SKM-1 (cell line): ENCODE data around the gene RIPOR3.
A peak's percentile ranks its signal among the peaks of the same experiment; 100 is the strongest.

Experiments used
- DNase-seq: peaks from one replicate; lab custom pipeline; 2025; ENCODE audit not compliant: unreplicated experiment; lab: John Stamatoyannopoulos, UW

RIPOR3 gene

GRCh38 chr20:50594231-50594590 lies 97.1 kb downstream of the RIPOR3 start:
- DNase-seq: no peak

GRCh38 chr20:50593005-50593335 lies 98.4 kb downstream of the RIPOR3 start:
- no peak for DNase-seq

- no peak for DNase-seq
These were observed 98.9 kb downstream of the RIPOR3 start for GRCh38 chr20:50592282-50593004.

- DNase-seq: no peak
These were observed 100.0 kb downstream of the RIPOR3 start for GRCh38 chr20:50591233-50591852.

GRCh38 chr20:50590348-50590664 lies 101.0 kb downstream of the RIPOR3 start:
- DNase-seq: no peak

- no peak for DNase-seq
These were observed 101.6 kb downstream of the RIPOR3 start for GRCh38 chr20:50589548-50590347.

GRCh38 chr20:50588034-50588736 lies 103.2 kb downstream of the RIPOR3 start:
- DNase-seq: peak; percentile 59

- no peak for DNase-seq
These were observed 103.9 kb downstream of the RIPOR3 start for GRCh38 chr20:50587291-50587961.

- DNase-seq: no peak
These were observed 104.7 kb downstream of the RIPOR3 start for GRCh38 chr20:50586531-50587232.

GRCh38 chr20:50585678-50586077 lies 105.7 kb downstream of the RIPOR3 start:
- DNase-seq: no peak

GRCh38 chr20:50585214-50585613 lies 106.1 kb downstream of the RIPOR3 start:
- DNase-seq: no peak

- DNase-seq: no peak
These were observed 106.7 kb downstream of the RIPOR3 start for GRCh38 chr20:50584687-50585086.

- DNase-seq: no peak
These were observed 107.7 kb downstream of the RIPOR3 start for GRCh38 chr20:50583442-50584150.

GRCh38 chr20:50582591-50583234 lies 108.6 kb downstream of the RIPOR3 start:
- DNase-seq: no peak

- no peak for DNase-seq
These were observed 109.2 kb downstream of the RIPOR3 start for GRCh38 chr20:50582092-50582491.

GRCh38 chr20:50580842-50581544 lies 110.3 kb downstream of the RIPOR3 start:
- DNase-seq: no peak

- no peak for DNase-seq
These were observed 111.2 kb downstream of the RIPOR3 start for GRCh38 chr20:50580016-50580747.

- no peak for DNase-seq
These were observed 111.8 kb downstream of the RIPOR3 start for GRCh38 chr20:50579511-50579910.
